Measurements from ENCODE around the gene CRELD1.

GRCh38 chr3:9890249-9891071 is 43.2 kb upstream of the CRELD1 start, which contains the start of gene JAGN1:
- TF ChIP-seq SUZ12 (IDR thresholded peaks at IDR 0.05; ENCODE audit: low read depth, low read length) (no peak), MAX (IDR thresholded peaks at IDR 0.05) (peak; percentile 87)
